CD4-positive, alpha-beta T cell treated with Interleukin-4 for 1 hour (primary cell): ENCODE measurements around the gene UCN2.

Experiments used
- DNase-seq, 2 donors: peaks; one replicate each; pipeline ENCODE4 v3.0.0-alpha.2; 2020 to 2022

UCN2 gene

GRCh38 chr3:48563382-48563918 lies at the start of gene UCN2:
UCN2 (minus strand) TSS chr3:48563781; CDS start chr3:48563124, 657 bp downstream.
- DNase-seq: no peak

- no peak for DNase-seq
Observed at GRCh38 chr3:48612309-48612708, 48.7 kb upstream of the UCN2 start.

GRCh38 chr3:48609088-48610005 lies 45.8 kb upstream of the UCN2 start, which contains the start of gene UQCRC1:
UQCRC1 (minus strand) TSS chr3:48609646; CDS start chr3:48609620, 26 bp downstream.
- peak; percentile 94 for DNase-seq

- no peak for DNase-seq
Observed at GRCh38 chr3:48607519-48607918, 43.9 kb upstream of the UCN2 start.

GRCh38 chr3:48601622-48601994 lies 38.0 kb upstream of the UCN2 start:
- no peak for DNase-seq

- no peak for DNase-seq
Observed at GRCh38 chr3:48600711-48601621, 37.4 kb upstream of the UCN2 start.

- no peak for DNase-seq
Observed at GRCh38 chr3:48599509-48600285, 36.1 kb upstream of the UCN2 start.

- DNase-seq: no peak
Observed at GRCh38 chr3:48599077-48599501, 35.5 kb upstream of the UCN2 start.

- DNase-seq: no peak
Observed at GRCh38 chr3:48598323-48599076, 34.9 kb upstream of the UCN2 start.

- DNase-seq: no peak
Observed at GRCh38 chr3:48597408-48597800, 33.8 kb upstream of the UCN2 start.

- DNase-seq: no peak
Observed at GRCh38 chr3:48596676-48597407, 33.3 kb upstream of the UCN2 start.

- DNase-seq: no peak
Observed at GRCh38 chr3:48596157-48596556, 32.6 kb upstream of the UCN2 start.

- peak in 1 of 2 donors; percentile 26 for DNase-seq
Observed at GRCh38 chr3:48595526-48596121, 32.0 kb upstream of the UCN2 start.

GRCh38 chr3:48595075-48595525 lies 31.5 kb upstream of the UCN2 start, which contains the start of gene COL7A1:
COL7A1 (minus strand) TSS chr3:48595329; CDS start chr3:48595159, 170 bp downstream.
- DNase-seq: no peak

- DNase-seq: no peak
Observed at GRCh38 chr3:48594417-48595049, 31.0 kb upstream of the UCN2 start.

- no peak for DNase-seq
Observed at GRCh38 chr3:48593337-48593736, 29.8 kb upstream of the UCN2 start.

- DNase-seq: no peak
Observed at GRCh38 chr3:48592519-48593087, 29.0 kb upstream of the UCN2 start.

- no peak for DNase-seq
Observed at GRCh38 chr3:48591886-48592518, 28.4 kb upstream of the UCN2 start.

- DNase-seq: no peak
Observed at GRCh38 chr3:48591436-48591835, 27.9 kb upstream of the UCN2 start.
